Measurements from ENCODE around the gene PRKCE. TPM values are rescaled to one million over a fixed set of nuclear protein-coding genes. Genes with fewer than 3 reads are reported as not detected.

The PRKCE gene
- total RNA-seq, 1 experiment from 2014 or later, result 1.3 TPM

DNA sequence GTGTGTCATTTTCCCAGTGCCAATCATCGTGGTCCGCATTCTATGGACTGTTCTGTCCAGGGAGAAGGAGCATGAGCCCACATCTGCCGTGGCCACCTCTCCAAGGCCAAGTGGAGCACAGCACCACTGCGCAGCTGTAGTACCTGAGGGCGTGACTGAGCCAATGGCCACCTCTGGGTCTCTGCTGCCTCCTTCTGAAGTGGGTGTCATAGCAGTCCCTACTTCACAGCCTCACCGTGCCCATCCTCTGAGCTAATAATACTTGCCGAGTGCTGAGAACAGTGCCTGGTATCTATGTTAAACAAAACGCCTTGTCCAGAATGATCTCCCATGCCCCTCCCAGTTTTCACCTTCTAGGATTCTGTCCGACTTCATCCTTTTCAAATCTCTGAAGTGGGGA lies 256.1 kb downstream of the PRKCE start:
- H2BK5ac ChIP-seq (ENCODE audit: insufficient read length, low read length), result no peak overlapping the region
- no peak overlapping the region for H4K8ac ChIP-seq (replicated peaks; ENCODE audit: insufficient read length, low read depth, low read length)
- no peaks in the 10 kb centered on the region for H3K79me1 ChIP-seq (ENCODE audit: insufficient read depth, low read depth, low read length, poor library complexity, severe bottlenecking)
- TF ChIP-seq, protein P1, sequence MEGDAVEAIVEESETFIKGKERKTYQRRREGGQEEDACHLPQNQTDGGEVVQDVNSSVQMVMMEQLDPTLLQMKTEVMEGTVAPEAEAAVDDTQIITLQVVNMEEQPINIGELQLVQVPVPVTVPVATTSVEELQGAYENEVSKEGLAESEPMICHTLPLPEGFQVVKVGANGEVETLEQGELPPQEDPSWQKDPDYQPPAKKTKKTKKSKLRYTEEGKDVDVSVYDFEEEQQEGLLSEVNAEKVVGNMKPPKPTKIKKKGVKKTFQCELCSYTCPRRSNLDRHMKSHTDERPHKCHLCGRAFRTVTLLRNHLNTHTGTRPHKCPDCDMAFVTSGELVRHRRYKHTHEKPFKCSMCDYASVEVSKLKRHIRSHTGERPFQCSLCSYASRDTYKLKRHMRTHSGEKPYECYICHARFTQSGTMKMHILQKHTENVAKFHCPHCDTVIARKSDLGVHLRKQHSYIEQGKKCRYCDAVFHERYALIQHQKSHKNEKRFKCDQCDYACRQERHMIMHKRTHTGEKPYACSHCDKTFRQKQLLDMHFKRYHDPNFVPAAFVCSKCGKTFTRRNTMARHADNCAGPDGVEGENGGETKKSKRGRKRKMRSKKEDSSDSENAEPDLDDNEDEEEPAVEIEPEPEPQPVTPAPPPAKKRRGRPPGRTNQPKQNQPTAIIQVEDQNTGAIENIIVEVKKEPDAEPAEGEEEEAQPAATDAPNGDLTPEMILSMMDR (conservative IDR thresholded peaks at IDR 0.05), result no peak
- H3K56ac ChIP-seq (ENCODE audit: insufficient read length, low read depth, low read length), result no peak overlapping the region
- no peak overlapping the region for H2BK20ac ChIP-seq (ENCODE audit: low read depth, low read length, poor library complexity, severe bottlenecking)
- H3K4ac ChIP-seq (ENCODE audit: low read depth, low read length), result no peak overlapping the region
- no peak overlapping the region for H3K4me2 ChIP-seq (ENCODE audit: insufficient read depth, insufficient read length, low read length)
- H3K4me1 Mint-ChIP-seq, result peaks cover 4 to 11% of the 10 kb centered on the region in 2 experiments; a peak in 3 of 4 replicates
- H2BK15ac ChIP-seq (ENCODE audit: low read depth, low read length), result no peak overlapping the region
- H3K4me3 Mint-ChIP-seq, result no peak overlapping the region
- no CpG with 5 or more reads among the region's 9 CpGs for WGBS (ENCODE audit: extremely low coverage, insufficient read length, low lambda C conversion rate)
- no peaks in the 10 kb centered on the region for H3K9me3 ChIP-seq (ENCODE audit: control insufficient read depth, low read depth, low read length)
- H2BK12ac ChIP-seq (ENCODE audit: insufficient read length, low read depth, low read length), result no peak overlapping the region
- no peak overlapping the region for H2AK5ac ChIP-seq (ENCODE audit: insufficient read length, low read length)
- H2AFZ ChIP-seq (ENCODE audit: low read length), result no peak overlapping the region
- no peak overlapping the region for H3K9ac ChIP-seq (ENCODE audit: extremely low read depth, insufficient read length, low read length)
- no peaks in the 10 kb centered on the region for H3K79me2 ChIP-seq (ENCODE audit: insufficient read depth, low read length)
- H4K20me1 ChIP-seq (ENCODE audit: control insufficient read depth, insufficient read depth, insufficient read length), result no peaks in the 10 kb centered on the region
- no peaks in the 10 kb centered on the region for H3K9me3 Mint-ChIP-seq
- H3K27ac ChIP-seq (ENCODE audit: insufficient read length, low read depth, low read length), result no peak overlapping the region
- H3K27ac Mint-ChIP-seq, result no peak overlapping the region
- H3K18ac ChIP-seq (ENCODE audit: insufficient read length, low read depth, low read length), result no peak overlapping the region
- no peak overlapping the region for H3T11ph ChIP-seq (ENCODE audit: low read length)
- H3K23me2 ChIP-seq (ENCODE audit: insufficient read length, low read depth, low read length, poor library complexity, severe bottlenecking), result no peaks in the 10 kb centered on the region
- no peak for DNase-seq
- H3K27me3 ChIP-seq (ENCODE audit: insufficient read depth, low read length), result no peaks in the 10 kb centered on the region
- H2BK120ac ChIP-seq (ENCODE audit: low read depth, low read length, poor library complexity, severe bottlenecking), result no peak overlapping the region
- H3K36me3 Mint-ChIP-seq (ENCODE audit: insufficient read depth in 1 of 3, low read depth in 3 of 3), result no peaks in the 10 kb centered on the region
- no peak overlapping the region for H4K91ac ChIP-seq (ENCODE audit: insufficient read length, low read depth, low read length)
- no peak overlapping the region for H4K5ac ChIP-seq (ENCODE audit: insufficient read length, low read depth, low read length)
- no peak overlapping the region for H3K14ac ChIP-seq (ENCODE audit: insufficient read depth, low read length)
- no peaks in the 10 kb centered on the region for H3K4me1 ChIP-seq (ENCODE audit: insufficient read depth, low read length)
- H3K27me3 Mint-ChIP-seq (ENCODE audit: low read depth), result peaks cover 1% of the 10 kb centered on the region; the same call in 1 of the 2 replicates
- no peak overlapping the region for H3K23ac ChIP-seq (ENCODE audit: insufficient read length, low read depth, low read length)
